ENCODE measurements around the gene OR2F2.

OR2F2 gene

DNA sequence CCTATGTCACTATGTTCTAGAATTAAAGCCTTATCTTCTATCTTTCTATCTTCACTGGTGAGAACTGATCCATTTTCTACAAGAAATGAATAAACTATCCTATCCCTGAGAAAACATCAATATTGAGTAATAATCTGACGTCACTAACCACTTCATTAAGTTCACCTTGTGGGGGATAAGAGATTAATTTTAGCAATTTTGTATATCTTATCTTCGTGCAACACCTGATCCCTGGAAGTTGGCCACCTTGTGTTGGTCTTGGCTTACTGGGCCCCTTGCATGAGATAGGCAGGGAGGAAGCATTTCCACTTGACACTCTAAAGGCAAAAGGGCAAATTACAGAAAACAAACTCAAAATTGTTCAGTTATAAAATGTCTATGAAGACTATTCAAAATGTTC is 45.0 kb downstream of the OR2F2 start:
- DNase-seq (ENCODE audit: low read depth): no peak

DNA sequence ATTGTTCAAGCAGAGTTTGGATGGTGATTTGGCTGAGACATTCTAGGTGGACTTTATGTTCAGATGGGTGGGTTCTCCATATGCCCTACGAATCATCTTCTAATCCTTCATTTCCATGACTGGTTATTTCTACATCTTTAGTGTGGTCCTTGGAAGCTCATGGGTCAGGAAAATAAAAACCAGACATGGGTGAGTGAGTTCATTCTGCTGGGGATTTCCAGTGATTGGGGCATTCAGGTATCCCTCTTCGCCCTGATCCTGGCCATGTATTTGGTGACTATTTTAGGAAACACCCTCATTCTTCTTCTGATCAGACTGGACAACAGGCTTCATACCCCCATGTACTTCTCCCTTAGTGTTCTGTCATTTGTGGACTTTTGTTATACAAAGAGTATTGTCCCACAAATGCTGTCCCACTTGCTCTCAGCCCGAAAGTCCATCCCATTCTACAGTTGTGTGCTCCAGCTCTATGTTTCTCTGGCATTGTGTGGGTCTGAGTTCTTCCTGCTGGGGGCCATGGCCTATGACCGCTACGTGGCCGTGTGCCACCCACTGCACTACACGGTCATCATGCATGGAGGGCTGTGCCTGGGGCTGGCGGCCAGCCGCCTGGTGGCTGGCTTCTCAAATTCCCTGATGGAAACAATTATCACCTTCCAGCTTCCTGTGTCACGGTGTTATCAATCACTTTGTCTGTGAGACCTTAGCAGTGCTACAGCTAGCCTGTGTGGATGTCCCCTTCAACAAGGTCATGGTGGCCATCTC is 45.9 kb downstream of the OR2F2 start:
- no peak for DNase-seq (ENCODE audit: low read depth)

DNA sequence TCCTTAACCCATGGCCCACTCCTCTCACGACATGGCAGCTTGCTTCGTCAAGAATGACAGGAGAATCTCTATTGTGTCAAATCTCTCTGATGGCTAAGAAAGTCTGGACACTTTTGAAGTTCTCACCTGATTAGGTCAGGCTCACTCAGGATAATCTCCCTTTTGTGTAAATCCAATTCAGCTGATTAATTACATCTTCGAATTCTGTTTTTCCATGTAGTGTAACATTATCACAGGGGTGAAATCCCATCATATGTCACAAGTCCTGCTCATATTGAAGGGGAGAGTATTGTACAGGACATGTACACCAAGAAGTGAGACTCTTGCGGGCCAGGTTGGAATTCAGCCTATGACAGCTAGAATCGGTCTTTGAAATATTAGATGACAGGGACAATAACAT is 48.9 kb downstream of the OR2F2 start:
- DNase-seq (ENCODE audit: low read depth): no peak

Data from fibroblast of the conjunctiva (primary cell).